CD4-positive, alpha-beta T cell treated with Interleukin-12 subunit alpha and Interleukin-12 subunit beta, for 1 hour (primary cell): ENCODE results near the gene PIH1D2.
"Not testable (repeated sequence)": the region's sequence is repeated elsewhere in the genome, so short reads cannot be mapped to it uniquely, and the experiment has no call there.

ENCODE experiments used
- DNase-seq: peaks from one replicate; pipeline ENCODE4 v3.0.0-alpha.2; 2020

Gene PIH1D2

GRCh38 chr11:112051768-112052167 is 22.0 kb downstream of the PIH1D2 start:
- no peak for DNase-seq

DNA sequence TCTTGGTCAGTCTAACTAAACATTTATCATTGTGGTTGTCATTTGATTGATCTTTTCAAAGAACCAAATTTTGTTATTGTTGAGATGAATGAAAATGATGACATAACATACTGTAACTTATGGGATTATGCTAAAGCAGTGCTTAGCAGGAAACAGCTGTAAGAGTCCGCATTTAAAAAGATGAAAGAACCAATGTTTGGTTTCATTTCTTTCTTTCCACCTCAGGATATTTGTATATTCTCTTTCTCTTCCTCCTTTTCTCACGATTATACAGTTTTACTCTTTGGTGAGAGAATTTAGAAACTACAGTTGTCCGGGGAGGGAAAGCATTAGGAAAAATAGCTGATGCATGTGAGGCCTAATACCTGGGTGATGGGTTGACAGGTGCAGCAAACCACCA is 23.1 kb downstream of the PIH1D2 start:
- DNase-seq, result no peak

GRCh38 chr11:112049777-112050176 is 24.0 kb downstream of the PIH1D2 start:
- no peak for DNase-seq

- DNase-seq, result not testable (repeated sequence)
These were observed 25.6 kb downstream of the PIH1D2 start for GRCh38 chr11:112048256-112048655.

DNA sequence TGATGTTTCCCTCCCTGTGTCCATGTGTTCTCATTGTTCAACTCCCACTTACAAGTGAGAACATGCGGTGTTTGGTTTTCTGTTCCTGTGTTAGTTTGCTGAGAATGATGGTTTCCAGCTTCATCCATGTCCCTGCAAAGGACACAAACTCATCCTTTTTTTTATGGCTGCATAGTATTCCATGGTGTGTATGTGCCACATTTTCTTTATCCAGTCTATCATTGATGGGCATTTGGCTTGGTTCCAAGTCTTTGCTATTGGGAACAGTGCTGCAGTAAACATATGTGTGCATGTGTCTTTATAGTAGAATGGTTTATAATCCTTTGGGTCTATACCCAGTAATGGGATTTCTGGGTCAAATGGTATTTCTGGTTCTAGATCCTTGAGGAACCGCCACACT is 27.2 kb downstream of the PIH1D2 start:
- DNase-seq, result not testable (repeated sequence)

GRCh38 chr11:112044961-112045360 is 28.9 kb downstream of the PIH1D2 start:
- no peak for DNase-seq

- DNase-seq, result no peak
These were observed 30.9 kb downstream of the PIH1D2 start for GRCh38 chr11:112042961-112043304.

DNA sequence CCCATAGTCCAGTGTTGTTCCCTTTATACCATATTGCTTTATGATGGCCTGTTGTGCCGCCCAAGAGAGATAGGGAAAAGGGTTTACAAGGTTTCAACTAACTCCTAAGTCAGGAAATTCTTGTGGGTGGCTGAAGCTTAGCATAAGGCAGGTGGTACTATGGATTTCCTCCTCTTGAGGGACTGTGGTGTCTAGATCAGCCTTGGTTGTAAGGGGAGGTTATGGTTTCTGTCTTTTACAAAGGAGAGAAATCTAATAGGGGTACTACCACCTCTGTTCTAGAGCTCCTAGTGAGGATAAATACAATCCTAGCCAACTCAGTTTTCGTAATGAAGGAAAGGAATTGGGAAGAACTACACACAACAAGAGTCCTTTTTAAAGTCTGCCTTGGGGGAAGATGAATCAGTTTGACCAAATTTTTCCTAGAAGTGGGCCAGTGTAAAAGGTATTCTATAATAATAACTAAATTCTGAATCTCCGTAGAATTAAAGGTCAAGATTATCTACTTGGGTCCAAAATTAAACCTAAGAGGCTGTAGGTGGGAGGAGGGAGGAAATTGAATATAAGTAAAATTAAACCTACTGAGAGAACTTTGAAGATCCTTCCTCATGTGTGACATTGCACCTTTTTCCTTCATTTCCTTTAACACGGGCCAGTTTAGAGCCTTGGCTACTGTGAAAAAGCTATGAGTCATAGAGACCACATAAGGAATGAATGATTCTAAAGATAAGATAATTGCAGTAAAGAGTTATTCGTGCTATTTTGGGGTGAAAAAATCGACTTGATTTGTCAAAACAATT is 31.5 kb downstream of the PIH1D2 start:
- no peak for DNase-seq

DNA sequence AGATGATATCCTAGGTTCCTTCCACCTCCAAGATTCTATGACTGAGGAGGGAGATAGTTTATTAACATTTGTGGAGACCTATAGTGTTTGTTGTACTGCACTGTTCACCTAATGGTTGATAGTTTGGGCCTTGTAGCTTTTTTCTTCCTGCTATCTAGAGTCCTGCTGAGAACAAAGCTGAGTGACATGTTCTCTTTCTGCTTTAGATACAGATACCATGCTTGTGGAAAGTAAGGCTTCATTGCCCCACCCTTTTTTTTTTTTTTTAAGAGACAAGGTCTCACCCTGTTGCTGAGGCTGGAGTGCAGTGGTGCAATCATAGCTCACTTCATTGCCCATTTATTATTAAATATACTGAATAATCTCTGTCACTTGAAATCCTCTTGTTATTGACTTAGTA is 36.3 kb downstream of the PIH1D2 start:
- no peak for DNase-seq

GRCh38 chr11:112033902-112034301 is 39.9 kb downstream of the PIH1D2 start:
- DNase-seq, result no peak

GRCh38 chr11:112029460-112029859 is 44.4 kb downstream of the PIH1D2 start:
- DNase-seq, result no peak

- not testable (repeated sequence) for DNase-seq
These were observed 46.9 kb downstream of the PIH1D2 start for GRCh38 chr11:112026784-112027410.

DNA sequence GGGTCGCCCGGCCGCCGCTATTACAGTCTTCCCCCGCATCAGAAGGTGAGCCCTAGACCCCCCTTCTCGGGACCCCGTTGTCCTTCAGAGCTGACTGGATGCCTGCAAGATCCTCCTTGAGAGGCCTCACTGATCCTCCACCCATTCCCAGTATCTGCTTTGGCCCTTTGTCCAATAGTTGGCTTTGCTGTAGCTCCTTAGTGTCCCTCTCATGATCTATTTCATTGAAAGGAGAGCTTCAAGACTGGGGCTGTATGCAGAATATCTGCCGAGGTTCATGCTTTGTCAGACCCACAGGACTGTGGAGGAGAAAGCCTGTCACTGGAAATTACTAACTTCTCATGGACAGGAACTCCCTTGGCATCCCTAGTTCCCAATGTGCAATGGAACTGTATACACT is 48.1 kb downstream of the PIH1D2 start:
- DNase-seq, result peak; percentile 6

DNA sequence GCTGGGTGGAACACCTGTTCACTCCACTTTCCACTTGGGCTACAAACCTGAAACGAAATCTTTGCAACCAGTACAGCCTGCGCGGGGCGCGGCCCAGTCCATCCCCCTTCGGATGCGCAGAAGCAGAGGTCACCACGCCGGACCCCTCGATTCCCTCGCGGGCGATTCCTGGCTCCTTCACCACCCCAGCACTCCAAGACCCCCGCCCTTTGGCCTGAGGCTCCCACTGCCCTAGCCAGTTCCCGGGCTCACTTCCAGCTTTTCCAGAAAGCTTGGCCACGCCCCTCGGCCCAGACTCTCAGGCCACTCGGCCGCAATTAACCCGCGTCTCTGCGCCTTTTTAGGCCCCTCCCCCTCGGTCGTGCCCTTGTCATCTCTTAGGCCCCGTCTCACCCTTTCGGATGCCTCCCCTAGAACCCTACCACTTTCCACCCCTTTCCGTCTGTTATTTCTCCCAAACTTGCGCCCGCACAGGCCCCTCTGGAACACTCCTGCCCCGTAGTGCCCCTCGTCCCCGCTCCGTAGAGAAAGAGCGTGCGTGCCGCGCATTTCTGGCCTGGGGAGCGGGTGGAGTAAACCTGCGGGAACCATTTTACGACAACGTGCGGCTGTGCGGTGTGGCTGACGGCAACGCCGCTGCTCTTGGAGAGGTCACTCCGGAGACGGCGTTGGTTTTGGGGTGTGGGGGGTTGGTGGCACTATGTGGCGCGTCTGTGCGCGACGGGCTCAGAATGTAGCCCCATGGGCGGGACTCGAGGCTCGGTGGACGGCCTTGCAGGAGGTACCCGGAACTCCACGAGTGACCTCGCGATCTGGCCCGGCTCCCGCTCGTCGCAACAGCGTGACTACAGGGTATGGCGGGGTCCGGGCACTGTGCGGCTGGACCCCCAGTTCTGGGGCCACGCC is 48.8 kb downstream of the PIH1D2 start, which contains the start of gene DLAT:
Gene DLAT, plus strand, starts transcription at position 636 of the 906 bp plus-strand sequence. Its CDS starts 65 bp downstream, at position 701.
- peak; percentile 86 for DNase-seq

GRCh38 chr11:112024178-112024772 is 49.5 kb downstream of the PIH1D2 start:
- peak; percentile 15 for DNase-seq

DNA sequence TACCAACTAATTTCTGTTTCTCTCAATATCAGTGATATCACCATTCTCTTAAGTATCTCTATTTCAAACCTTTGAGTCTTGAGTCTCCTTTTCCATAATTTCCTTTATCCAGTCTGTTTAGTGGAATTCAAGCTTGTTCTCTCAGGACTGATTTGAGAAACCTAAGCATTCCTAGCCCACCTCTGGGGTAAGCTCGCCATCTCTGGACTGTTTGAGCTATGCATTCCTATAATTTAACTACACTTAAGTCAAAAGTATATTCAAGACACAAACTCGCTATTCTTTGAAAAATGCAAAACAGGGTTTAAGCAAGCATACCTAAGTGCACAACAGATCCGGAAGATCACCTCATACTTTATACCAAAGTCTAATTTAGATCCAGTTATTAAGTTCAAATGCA is 50.7 kb downstream of the PIH1D2 start:
- no peak for DNase-seq

GRCh38 chr11:112019066-112019465 is 54.8 kb downstream of the PIH1D2 start:
- DNase-seq, result no peak
